Activated CD8-positive, alpha-beta T cell treated with anti-CD3 and anti-CD28 coated beads for 36 hours (primary cell): ENCODE data around the gene PHC2. TPM values are rescaled to one million over a fixed set of nuclear protein-coding genes. Genes with fewer than 3 reads are reported as not detected.

ENCODE experiments used
- ATAC-seq: fragments of 200-7000 bp; cut with Tn5 transposase; one replicate; pipeline ENCODE4 v1.10.0; 2021; ENCODE audit warnings: mild to moderate bottlenecking, moderate library complexity
- CTCF ChIA-PET: fragments of 350-600 bp; sonication (Branson Sonifier 250); formaldehyde crosslinking; loops from one replicate; lab custom pipeline; 2021; ENCODE audit warnings: antibody characterized with exemption; lab: Charles Lee
- POLR2A ChIA-PET: fragments of 350-600 bp; sonication (Branson Sonifier 250); formaldehyde crosslinking; loops from one replicate; lab custom pipeline; 2021; ENCODE audit warnings: antibody characterized with exemption; lab: Charles Lee
- DNase-seq: peaks from one replicate; pipeline ENCODE4 v3.0.0-alpha.2; 2020
- H3K27ac Mint-ChIP-seq: one replicate; pipeline ENCODE4 v1.8.0; 2021; ENCODE audit warnings: mild to moderate bottlenecking, mixed read lengths
- H3K27me3 Mint-ChIP-seq: one replicate; pipeline ENCODE4 v1.8.0; 2021; ENCODE audit warnings: mixed read lengths
- H3K36me3 Mint-ChIP-seq: one replicate; pipeline ENCODE4 v1.8.0; 2021; ENCODE audit warnings: low read depth, mixed read lengths
- H3K4me1 Mint-ChIP-seq: one replicate; pipeline ENCODE4 v1.8.0; 2021; ENCODE audit warnings: low read depth, mixed read lengths
- H3K4me3 Mint-ChIP-seq: one replicate; pipeline ENCODE4 v1.8.0; 2021; ENCODE audit warnings: mild to moderate bottlenecking, moderate library complexity, mixed read lengths
- H3K9me3 Mint-ChIP-seq: one replicate; pipeline ENCODE4 v1.8.0; 2021; ENCODE audit warnings: mixed read lengths
- intact Hi-C: fragments of 100-400 bp; cut with micrococcal nuclease; formaldehyde crosslinking; loops from one replicate; pipeline ENCODE4 v1.10.0; 2022
- total RNA-seq, 2 experiments: library from RNA; stranded (reverse); gene quantifications; one replicate each; pipeline ENCODE4 v1.2.3, GENCODE V29; 2021
- TF ChIP-seq, protein P1 (sequence below): fragments of 200-600 bp; IDR thresholded peaks from one replicate; pipeline ENCODE4 v1.8.0; 2022; ENCODE audit warnings: antibody characterized with exemption, mild to moderate bottlenecking

Gene PHC2
- total RNA-seq, 2 experiments from 2014 or later = 26.0 to 28.0 TPM

DNA sequence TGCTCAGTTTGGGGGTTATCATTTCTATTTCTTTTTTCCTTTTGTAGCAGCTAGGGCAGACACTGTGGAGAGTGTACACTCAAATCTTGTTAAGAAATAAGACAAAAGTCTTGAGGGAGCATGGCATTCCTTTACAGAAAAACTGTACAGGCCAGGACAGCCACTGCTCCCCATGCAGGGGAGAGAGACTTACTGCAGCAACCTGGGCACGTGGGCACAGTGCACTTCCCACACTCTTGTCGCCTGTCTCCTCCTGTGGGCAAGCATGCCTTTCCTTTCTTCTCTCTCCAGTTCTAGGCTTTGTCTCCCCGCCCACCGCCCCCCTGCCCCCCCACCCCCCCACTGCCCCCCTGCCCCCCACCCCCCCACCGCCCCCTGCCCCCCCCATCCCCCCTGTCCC is 51.9 kb downstream of the PHC2 start:
- intact Hi-C loops = no loop called here
- Mint-ChIP-seq H3K9me3 (no peaks in the 10 kb centered on the region), H3K27me3 (peaks cover 16% of the 10 kb centered on the region), H3K27ac (no peak overlapping the region), H3K4me3 (no peak overlapping the region), H3K4me1 (peaks cover 10% of the 10 kb centered on the region), H3K36me3 (no peaks in the 10 kb centered on the region)
- TF ChIP-seq, protein P1, sequence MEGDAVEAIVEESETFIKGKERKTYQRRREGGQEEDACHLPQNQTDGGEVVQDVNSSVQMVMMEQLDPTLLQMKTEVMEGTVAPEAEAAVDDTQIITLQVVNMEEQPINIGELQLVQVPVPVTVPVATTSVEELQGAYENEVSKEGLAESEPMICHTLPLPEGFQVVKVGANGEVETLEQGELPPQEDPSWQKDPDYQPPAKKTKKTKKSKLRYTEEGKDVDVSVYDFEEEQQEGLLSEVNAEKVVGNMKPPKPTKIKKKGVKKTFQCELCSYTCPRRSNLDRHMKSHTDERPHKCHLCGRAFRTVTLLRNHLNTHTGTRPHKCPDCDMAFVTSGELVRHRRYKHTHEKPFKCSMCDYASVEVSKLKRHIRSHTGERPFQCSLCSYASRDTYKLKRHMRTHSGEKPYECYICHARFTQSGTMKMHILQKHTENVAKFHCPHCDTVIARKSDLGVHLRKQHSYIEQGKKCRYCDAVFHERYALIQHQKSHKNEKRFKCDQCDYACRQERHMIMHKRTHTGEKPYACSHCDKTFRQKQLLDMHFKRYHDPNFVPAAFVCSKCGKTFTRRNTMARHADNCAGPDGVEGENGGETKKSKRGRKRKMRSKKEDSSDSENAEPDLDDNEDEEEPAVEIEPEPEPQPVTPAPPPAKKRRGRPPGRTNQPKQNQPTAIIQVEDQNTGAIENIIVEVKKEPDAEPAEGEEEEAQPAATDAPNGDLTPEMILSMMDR = no peak
- ATAC-seq (no peak), DNase-seq (no peak)
- ChIA-PET CTCF (no interaction called here), POLR2A (no interaction called here)

DNA sequence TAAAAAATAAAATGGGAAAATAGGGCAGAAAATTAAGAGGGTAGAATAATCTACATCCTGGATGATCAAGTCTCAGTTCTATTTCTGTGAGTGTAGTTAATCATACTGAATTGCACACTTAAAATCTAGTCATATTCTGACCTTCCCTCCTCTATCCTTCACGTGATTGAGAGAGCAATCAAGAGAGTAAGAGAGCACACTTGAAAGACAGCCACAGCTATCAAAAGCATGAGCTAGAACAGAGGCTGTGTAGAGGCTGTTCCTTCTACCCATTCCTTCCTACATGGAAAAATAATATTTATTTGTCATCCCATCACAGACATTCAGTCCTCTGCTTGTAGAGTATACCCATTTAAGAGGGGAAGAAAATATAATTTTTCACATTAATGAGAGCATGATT is 52.4 kb downstream of the PHC2 start:
- ChIA-PET CTCF (no interaction called here), POLR2A (no interaction called here)
- H3K4me1 Mint-ChIP-seq = peaks cover 10% of the 10 kb centered on the region
- DNase-seq (no peak), ATAC-seq (no peak)
- intact Hi-C loops = no loop called here
- TF ChIP-seq, protein P1 = no peak
- no peaks in the 10 kb centered on the region for H3K9me3 Mint-ChIP-seq
- H3K27ac Mint-ChIP-seq = no peak overlapping the region
- H3K27me3 Mint-ChIP-seq = peaks cover 16% of the 10 kb centered on the region
- no peaks in the 10 kb centered on the region for H3K36me3 Mint-ChIP-seq
- H3K4me3 Mint-ChIP-seq = no peak overlapping the region

DNA sequence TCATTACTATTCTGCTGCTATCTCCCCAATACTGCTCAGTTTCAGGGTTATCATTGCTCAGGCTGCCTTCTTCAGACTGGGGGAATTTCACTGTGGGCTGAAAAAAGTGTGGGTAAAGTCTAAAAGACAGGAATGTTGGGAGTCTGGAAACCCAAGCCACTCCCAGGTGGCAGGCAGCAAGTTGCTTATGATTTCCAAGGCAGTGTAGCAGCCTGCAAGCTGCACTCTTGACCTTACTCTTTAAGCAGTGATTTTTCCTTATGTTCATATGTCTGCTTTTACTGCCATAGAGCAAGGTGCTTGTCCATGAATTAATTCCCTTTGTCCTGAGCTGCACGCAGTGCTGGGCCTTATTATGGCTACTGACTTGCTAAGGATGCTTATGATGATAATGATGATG is 53.1 kb downstream of the PHC2 start:
- peaks cover 10% of the 10 kb centered on the region for H3K4me1 Mint-ChIP-seq
- H3K9me3 Mint-ChIP-seq = no peaks in the 10 kb centered on the region
- no peak overlapping the region for H3K4me3 Mint-ChIP-seq
- peaks cover 15% of the 10 kb centered on the region for H3K27me3 Mint-ChIP-seq
- no peak for ATAC-seq
- TF ChIP-seq, protein P1 = no peak
- ChIA-PET CTCF (no interaction called here), POLR2A (interaction anchor here (0.6 kb wide), 1 partner anchor 219 kb away, joined by 3 read pairs; no protein-coding TSS in a partner anchor)
- H3K27ac Mint-ChIP-seq = no peak overlapping the region
- H3K36me3 Mint-ChIP-seq = no peaks in the 10 kb centered on the region
- no peak for DNase-seq
- intact Hi-C loops = no loop called here

DNA sequence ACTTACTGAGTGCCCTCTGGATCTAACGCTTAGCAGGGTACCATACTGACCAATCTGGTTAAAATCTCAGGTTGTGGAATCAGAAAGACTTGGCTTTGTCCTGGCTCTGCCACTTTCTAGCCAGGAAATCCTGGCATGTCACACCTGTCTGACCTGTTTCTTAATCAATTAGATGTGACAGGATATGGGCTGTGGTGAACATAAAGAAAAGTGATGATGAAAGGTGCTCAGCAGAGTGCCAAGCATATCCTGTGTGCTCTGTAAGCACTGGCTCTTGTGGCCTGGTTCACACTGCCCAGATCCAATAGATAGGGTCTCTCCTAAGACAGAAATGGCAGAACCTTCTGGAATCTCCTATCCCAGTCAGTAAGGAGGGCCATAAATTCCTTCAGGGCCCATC is 53.9 kb downstream of the PHC2 start:
- no peaks in the 10 kb centered on the region for H3K36me3 Mint-ChIP-seq
- CTCF ChIA-PET = interaction anchor here (3.8 kb wide), 1 partner anchor 82 kb away, joined by 13 read pairs; no protein-coding TSS in a partner anchor
- TF ChIP-seq, protein P1 = no peak
- POLR2A ChIA-PET = no interaction called here
- ATAC-seq = no peak
- no peak for DNase-seq
- no peak overlapping the region for H3K4me3 Mint-ChIP-seq
- H3K4me1 Mint-ChIP-seq = peaks cover 10% of the 10 kb centered on the region
- H3K9me3 Mint-ChIP-seq = no peaks in the 10 kb centered on the region
- intact Hi-C loops = no loop called here
- peaks cover 10% of the 10 kb centered on the region for H3K27me3 Mint-ChIP-seq
- H3K27ac Mint-ChIP-seq = no peak overlapping the region

DNA sequence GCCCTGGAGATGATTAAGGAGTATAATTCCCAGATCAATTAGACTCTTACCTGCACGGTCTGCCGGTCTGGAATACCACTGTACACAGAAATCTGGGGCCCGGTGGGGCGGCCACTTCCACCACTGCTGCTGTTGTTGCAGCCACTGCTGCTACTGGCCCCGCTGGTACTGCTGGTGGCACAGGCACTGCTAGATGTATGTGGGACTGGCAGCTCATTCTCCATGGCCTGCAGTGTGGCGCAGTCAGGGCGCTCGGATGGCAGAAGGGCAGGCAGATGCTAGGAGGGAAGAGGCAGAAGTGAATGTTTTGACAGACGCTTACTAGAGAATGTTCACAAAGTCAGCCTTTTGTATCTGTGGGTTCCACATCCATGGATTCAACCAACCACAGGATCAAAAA is 55.6 kb downstream of the PHC2 start:
- Mint-ChIP-seq H3K27ac (no peak overlapping the region), H3K4me1 (peaks cover 3% of the 10 kb centered on the region), H3K9me3 (no peaks in the 10 kb centered on the region), H3K4me3 (no peak overlapping the region), H3K36me3 (no peaks in the 10 kb centered on the region), H3K27me3 (peaks cover 6% of the 10 kb centered on the region)
- TF ChIP-seq, protein P1 = no peak
- DNase-seq (no peak), ATAC-seq (no peak)
- CTCF ChIA-PET = interaction anchor here (1.0 to 3.8 kb wide), 2 partner anchors 77 to 80 kb away, joined by 3 to 13 read pairs; no protein-coding TSS in a partner anchor
- intact Hi-C loops = no loop called here
- POLR2A ChIA-PET = no interaction called here
